ENCODE results near the gene MXD3.

- TF ChIP-seq CTCF (IDR thresholded peaks at IDR 0.05; ENCODE audit: low read length), result no peak
- no peak for TF ChIP-seq EZH2phosphoT487 (IDR thresholded peaks at IDR 0.05; ENCODE audit: low read length)
- TF ChIP-seq EZH2 (optimal IDR thresholded peaks at IDR 0.05; ENCODE audit: low read depth, low read length), result no peak
These were observed 22.5 kb upstream of the MXD3 start for GRCh38 chr5:177334155-177334551.

All from MM.1S (cell line).